HG03521 (cell line): ENCODE results near the gene OR2F1.

ENCODE experiments used
- ATAC-seq: cut with Tn5 transposase; IDR thresholded peaks from one replicate; pipeline ENCODE4 v1.9.1; 2021; ENCODE audit warnings: mild to moderate bottlenecking, moderate library complexity; ENCODE audit not compliant: unreplicated experiment

The OR2F1 gene

GRCh38 chr7:143953421-143953820, 1.2 kb upstream of the OR2F1 start:
- no peak for ATAC-seq

- no peak for ATAC-seq
Measured at GRCh38 chr7:143954135-143954534, 509 bp upstream of the OR2F1 start.

GRCh38 chr7:143958781-143959180, 4.1 kb downstream of the OR2F1 start:
- no peak for ATAC-seq

GRCh38 chr7:143960813-143961610, 6.4 kb downstream of the OR2F1 start:
- no peak for ATAC-seq

- no peak for ATAC-seq
Measured at GRCh38 chr7:143965280-143965679, 10.6 kb downstream of the OR2F1 start.

- no peak for ATAC-seq
Measured at GRCh38 chr7:143967398-143967797, 12.8 kb downstream of the OR2F1 start.

- ATAC-seq: no peak
Measured at GRCh38 chr7:143973870-143974416, 19.3 kb downstream of the OR2F1 start.

GRCh38 chr7:143974459-143974858, 19.8 kb downstream of the OR2F1 start:
- no peak for ATAC-seq

- no peak for ATAC-seq
Measured at GRCh38 chr7:143975617-143976016, 21.0 kb downstream of the OR2F1 start.

GRCh38 chr7:143978585-143978984, 23.9 kb downstream of the OR2F1 start:
- no peak for ATAC-seq

- ATAC-seq: no peak
Measured at GRCh38 chr7:143979359-143979758, 24.7 kb downstream of the OR2F1 start.

- ATAC-seq: no peak
Measured at GRCh38 chr7:143979998-143980397, 25.4 kb downstream of the OR2F1 start.

- ATAC-seq: no peak
Measured at GRCh38 chr7:143980746-143981510, 26.3 kb downstream of the OR2F1 start.

GRCh38 chr7:143983960-143984359, 29.3 kb downstream of the OR2F1 start:
- ATAC-seq: no peak

GRCh38 chr7:143987513-143987912, 32.9 kb downstream of the OR2F1 start:
- no peak for ATAC-seq

- no peak for ATAC-seq
Measured at GRCh38 chr7:143988976-143989745, 34.5 kb downstream of the OR2F1 start.

GRCh38 chr7:143992670-143993069, 38.0 kb downstream of the OR2F1 start:
- ATAC-seq: no peak

- no peak for ATAC-seq
Measured at GRCh38 chr7:143993924-143994323, 39.3 kb downstream of the OR2F1 start.

GRCh38 chr7:144000020-144000419, 45.4 kb downstream of the OR2F1 start, which contains the start of gene OR6B1:
Gene OR6B1 (plus strand): TSS chr7:144000320. CDS start chr7:144003997, 3,677 bp downstream.
- no peak for ATAC-seq

- ATAC-seq: no peak
Measured at GRCh38 chr7:144001543-144001942, 46.9 kb downstream of the OR2F1 start.

GRCh38 chr7:144004703-144005102, 50.1 kb downstream of the OR2F1 start:
- no peak for ATAC-seq
